Thoracic aorta (tissue), 2 donors: ENCODE measurements around the gene RALA. TPM values are rescaled to one million over a fixed set of nuclear protein-coding genes. Genes with fewer than 3 reads are reported as not detected.
"Not testable (repeated sequence)": the region's sequence is repeated elsewhere in the genome, so short reads cannot be mapped to it uniquely, and the experiment has no call there.

Experiments
- ATAC-seq: fragments of 150-250 bp; one replicate; pipeline ENCODE4 v1.8.0; 2017; ENCODE audit warnings: low read depth; ENCODE audit not compliant: insufficient number of reproducible peaks, low FRiP score
- DNase-seq: peaks from one replicate; pipeline ENCODE4 v3.0.0-alpha.2; 2020; ENCODE audit warnings: low spot score
- H3K27ac ChIP-seq, 2 donors: fragments of 200-600 bp; sonication (generic); 1 replicate in 1 of 2; 2 replicates in 1 of 2; pipeline ENCODE4 v1.5.1; 2016; ENCODE audit warnings: mild to moderate bottlenecking in 2 of 2, moderate library complexity in 2 of 2
- H3K27me3 ChIP-seq: fragments of 200-600 bp; sonication (generic); replicated peaks from 2 replicates; pipeline ENCODE4 v1.6.0; 2016; ENCODE audit warnings: mild to moderate bottlenecking; ENCODE audit not compliant: insufficient read depth
- H3K36me3 ChIP-seq: fragments of 200-600 bp; sonication (generic); one replicate; pipeline ENCODE4 v1.5.1; 2016
- H3K4me1 ChIP-seq, 2 donors: fragments of 200-600 bp; sonication (generic); 1 replicate in 1 of 2; 2 replicates in 1 of 2; pipeline versions ENCODE4 v1.5.1 to v1.6.0; 2016; ENCODE audit warnings: low read depth in 2 of 2, mild to moderate bottlenecking in 1 of 2; ENCODE audit not compliant: control insufficient read depth in 1 of 2
- H3K4me3 ChIP-seq: fragments of 200-600 bp; sonication (generic); 2 replicates; pipeline ENCODE4 v1.5.1; 2016; ENCODE audit warnings: mild to moderate bottlenecking
- H3K9me3 ChIP-seq: fragments of 200-600 bp; sonication (generic); 2 replicates; pipeline ENCODE4 v1.5.1; 2016
- total RNA-seq, 2 donors: library from RNA; depleted of rRNA; stranded (reverse); fragments of >200 nt; gene quantifications; one replicate each; pipeline versions ENCODE4 v1.1.0 to v1.2.3, GENCODE V29; 2016
- TF ChIP-seq, protein P1 (sequence below): fragments of 200-600 bp; sonication (generic); IDR thresholded peaks from one replicate; pipeline ENCODE4 v1.5.1; 2019; ENCODE audit warnings: antibody characterized with exemption

The RALA gene
- total RNA-seq, 2 donors from 2014 or later: 7.3 to 9.8 TPM

DNA sequence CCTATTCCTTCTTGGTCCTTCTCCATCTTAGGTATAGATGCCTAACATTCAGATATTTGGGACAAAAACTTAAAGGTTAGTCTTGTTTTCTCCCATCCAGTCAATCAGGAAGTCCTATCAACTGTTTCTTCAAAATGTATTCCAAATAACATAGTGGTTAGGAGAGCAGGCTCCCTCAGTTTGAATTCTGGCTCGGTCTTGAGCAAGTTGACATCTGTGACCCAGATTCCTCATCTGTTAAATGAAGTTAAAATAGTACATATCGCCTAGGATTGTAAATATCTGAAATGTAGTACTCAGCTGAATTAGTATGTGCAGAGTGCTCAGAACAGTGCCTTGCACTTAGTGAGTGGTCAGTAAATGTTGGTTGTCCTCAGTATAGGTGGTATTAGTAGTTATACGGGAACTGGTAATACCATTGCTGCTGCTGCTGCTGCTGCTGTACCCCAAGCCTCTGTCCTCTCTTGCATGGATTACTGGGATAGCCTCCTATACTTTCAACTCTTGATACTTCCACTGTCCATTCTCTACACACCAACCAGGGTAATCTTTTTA, 58.6 kb downstream of the RALA start:
- H3K4me1 ChIP-seq: peaks cover 8 to 12% of the 10 kb centered on the region in 2 donors
- H3K4me3 ChIP-seq: no peak overlapping the region
- TF ChIP-seq, protein P1, sequence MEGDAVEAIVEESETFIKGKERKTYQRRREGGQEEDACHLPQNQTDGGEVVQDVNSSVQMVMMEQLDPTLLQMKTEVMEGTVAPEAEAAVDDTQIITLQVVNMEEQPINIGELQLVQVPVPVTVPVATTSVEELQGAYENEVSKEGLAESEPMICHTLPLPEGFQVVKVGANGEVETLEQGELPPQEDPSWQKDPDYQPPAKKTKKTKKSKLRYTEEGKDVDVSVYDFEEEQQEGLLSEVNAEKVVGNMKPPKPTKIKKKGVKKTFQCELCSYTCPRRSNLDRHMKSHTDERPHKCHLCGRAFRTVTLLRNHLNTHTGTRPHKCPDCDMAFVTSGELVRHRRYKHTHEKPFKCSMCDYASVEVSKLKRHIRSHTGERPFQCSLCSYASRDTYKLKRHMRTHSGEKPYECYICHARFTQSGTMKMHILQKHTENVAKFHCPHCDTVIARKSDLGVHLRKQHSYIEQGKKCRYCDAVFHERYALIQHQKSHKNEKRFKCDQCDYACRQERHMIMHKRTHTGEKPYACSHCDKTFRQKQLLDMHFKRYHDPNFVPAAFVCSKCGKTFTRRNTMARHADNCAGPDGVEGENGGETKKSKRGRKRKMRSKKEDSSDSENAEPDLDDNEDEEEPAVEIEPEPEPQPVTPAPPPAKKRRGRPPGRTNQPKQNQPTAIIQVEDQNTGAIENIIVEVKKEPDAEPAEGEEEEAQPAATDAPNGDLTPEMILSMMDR: no peak
- DNase-seq (no peak), ATAC-seq (no peak)
- H3K27me3 ChIP-seq: no peaks in the 10 kb centered on the region
- H3K9me3 ChIP-seq: no peaks in the 10 kb centered on the region
- H3K27ac ChIP-seq: no peak overlapping the region
- no peaks in the 10 kb centered on the region for H3K36me3 ChIP-seq

DNA sequence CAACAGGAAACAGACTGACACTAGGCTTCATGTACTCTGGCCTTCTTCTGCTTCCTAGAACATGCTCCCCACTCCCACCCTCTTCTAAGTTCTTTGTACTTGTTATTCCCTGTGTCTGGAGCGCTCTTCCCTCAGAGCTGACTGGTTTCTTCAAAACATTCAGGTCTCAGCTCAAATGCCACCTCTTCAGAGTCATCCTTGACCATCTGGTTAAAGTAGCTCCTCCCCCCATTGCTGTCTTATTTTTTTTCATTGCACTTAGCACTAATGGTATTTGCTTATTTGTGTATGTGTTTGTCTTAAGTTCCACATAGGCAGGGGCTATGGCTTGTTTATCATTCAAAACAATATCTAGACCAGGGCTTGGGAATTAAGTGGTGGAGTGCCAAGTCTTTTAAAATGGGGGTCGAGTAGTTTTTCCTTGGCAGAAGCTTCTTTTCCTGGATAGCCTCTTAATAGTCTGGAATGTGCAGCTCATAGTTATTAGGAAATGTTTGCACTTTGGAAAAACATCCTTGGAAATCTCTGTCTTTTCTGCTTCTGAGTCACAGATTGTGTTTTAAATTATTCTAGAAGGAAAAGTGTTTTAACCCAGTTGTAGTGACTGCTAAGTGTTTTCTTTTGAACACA, 60.0 kb downstream of the RALA start:
- Histone ChIP-seq H3K27ac (no peak overlapping the region), H3K9me3 (no peaks in the 10 kb centered on the region), H3K4me3 (no peak overlapping the region), H3K4me1 (peaks cover 8 to 12% of the 10 kb centered on the region in 2 donors), H3K36me3 (no peaks in the 10 kb centered on the region), H3K27me3 (no peaks in the 10 kb centered on the region)
- no peak for DNase-seq
- no peak for ATAC-seq
- TF ChIP-seq, protein P1: no peak

DNA sequence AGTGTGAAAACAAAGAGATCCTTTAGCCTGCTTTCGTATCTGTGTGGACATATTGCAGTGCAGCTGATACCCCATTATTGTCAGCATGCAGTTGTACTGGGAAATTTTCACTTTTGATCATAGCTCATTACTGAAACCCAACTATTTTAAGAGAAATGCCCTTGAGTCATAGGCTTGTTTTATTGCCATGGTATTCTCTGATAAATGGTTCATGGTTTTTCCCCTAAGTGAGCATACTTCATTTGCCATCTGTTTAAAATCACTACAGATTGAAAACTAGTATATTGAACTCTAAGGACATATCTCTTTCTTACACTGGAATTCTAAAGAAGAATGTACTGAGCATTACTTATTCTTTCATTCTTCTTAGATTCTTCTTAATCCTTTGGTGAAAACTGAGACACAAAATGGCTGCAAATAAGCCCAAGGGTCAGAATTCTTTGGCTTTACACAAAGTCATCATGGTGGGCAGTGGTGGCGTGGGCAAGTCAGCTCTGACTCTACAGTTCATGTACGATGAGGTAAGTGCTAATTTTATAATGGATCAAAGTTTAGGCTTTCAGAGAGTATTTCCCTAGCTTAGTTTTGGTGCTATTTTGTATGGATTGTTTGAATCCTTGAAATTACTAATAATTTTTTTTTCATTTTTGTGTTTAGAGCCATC, 63.0 kb downstream of the RALA start:
- Histone ChIP-seq H3K4me1 (peaks cover 8 to 12% of the 10 kb centered on the region in 2 donors), H3K27me3 (no peaks in the 10 kb centered on the region), H3K27ac (no peak overlapping the region), H3K36me3 (peaks cover 7% of the 10 kb centered on the region), H3K9me3 (no peaks in the 10 kb centered on the region), H3K4me3 (no peak overlapping the region)
- TF ChIP-seq, protein P1: no peak
- ATAC-seq (no peak), DNase-seq (no peak)

DNA sequence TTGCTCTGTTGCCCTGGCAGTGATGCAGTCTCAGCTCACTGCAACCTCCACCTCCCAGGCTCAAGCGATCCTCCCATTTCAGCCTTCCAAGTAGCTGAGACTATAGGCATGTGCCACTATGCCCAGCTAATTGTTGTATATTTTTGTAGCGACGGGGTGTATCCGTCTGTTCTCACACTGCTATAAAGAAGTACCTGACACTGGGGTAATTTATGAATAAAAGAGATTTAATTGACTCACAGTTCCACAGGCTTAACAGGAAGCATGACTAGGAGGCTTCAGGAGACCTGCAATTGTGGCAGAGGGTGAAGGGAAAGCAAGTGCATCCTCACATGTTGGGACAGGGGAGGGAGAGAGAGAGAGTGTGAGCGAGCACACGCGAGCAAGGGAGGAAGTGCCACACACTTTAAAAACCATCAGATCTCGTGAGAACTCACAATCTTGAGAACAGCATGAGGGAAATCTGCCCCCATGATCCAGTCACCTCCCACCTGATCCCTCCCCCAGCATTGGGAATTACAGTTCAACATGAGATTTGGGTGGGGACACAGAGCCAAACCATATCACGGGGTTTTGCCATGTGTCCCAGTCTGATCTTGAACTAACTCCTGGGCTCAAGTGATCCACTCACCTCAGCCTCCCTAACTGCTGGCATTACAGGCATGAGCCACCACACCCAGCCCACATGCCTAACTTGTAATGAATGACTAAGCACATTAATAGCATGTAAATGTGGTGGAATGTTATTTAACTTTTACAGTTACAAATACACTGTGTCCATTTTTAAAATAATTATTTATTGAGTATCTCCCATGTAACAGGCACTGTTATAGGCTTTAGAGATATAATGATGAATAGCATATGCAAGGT, 65.5 kb downstream of the RALA start:
- no peaks in the 10 kb centered on the region for H3K27me3 ChIP-seq
- TF ChIP-seq, protein P1: no peak
- H3K4me3 ChIP-seq: no peak overlapping the region
- no peak for DNase-seq
- peaks cover 7% of the 10 kb centered on the region for H3K36me3 ChIP-seq
- ATAC-seq: no peak
- peaks cover 0 to 4% of the 10 kb centered on the region in 2 donors for H3K4me1 ChIP-seq
- H3K9me3 ChIP-seq: no peaks in the 10 kb centered on the region
- no peak overlapping the region for H3K27ac ChIP-seq

DNA sequence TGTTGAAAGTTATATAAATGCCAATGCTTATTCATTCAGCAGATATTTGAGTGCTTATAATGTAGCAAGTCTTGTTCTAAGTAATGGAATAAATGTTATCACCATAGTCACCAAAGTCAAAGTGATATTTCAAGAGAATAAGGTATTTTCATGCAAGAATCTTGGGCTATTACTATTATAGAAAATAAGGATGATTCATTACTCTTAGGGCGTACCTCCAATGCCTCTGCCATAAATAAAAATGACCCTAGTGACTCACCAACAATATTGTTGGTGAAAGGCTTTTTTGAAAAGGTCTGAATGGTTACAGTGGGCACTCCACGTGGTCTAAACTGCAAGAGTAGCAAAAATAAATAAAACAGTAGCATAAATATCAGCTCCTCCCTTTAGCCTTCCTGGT, 68.4 kb downstream of the RALA start:
- Histone ChIP-seq H3K9me3 (no peaks in the 10 kb centered on the region), H3K36me3 (peaks cover 7% of the 10 kb centered on the region), H3K27ac (no peak overlapping the region), H3K27me3 (no peaks in the 10 kb centered on the region), H3K4me1 (no peaks in the 10 kb centered on the region), H3K4me3 (no peak overlapping the region)
- no peak for ATAC-seq
- TF ChIP-seq, protein P1: no peak
- DNase-seq: no peak

DNA sequence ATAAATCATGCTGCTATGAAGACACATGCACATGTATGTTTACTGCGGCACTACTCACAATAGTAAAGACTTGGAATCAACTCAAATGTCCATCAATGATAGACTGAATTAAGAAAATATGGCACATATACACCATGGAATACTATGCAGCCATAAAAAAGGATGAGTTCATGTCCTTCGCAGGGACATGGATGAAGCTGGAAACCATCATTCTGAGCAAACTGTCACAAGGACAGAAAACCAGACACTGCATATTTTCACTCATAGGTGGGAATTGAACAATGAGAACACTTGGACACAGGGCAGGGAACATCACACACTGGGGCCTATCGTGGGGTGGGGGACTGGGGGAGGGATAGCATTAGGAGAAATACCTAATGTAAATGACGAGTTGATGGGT, 69.7 kb downstream of the RALA start:
- H3K36me3 ChIP-seq: peaks cover 12% of the 10 kb centered on the region
- not testable (repeated sequence) for ATAC-seq, DNase-seq, H3K4me1 ChIP-seq, H3K4me3 ChIP-seq, H3K27ac ChIP-seq, H3K27me3 ChIP-seq, H3K9me3 ChIP-seq
